H1 (cell line): ENCODE data around the gene SGSH. TPM values are rescaled to one million over a fixed set of nuclear protein-coding genes. Genes with fewer than 3 reads are reported as not detected.

Experiments used
- CTCF ChIA-PET: fragments of 300-600 bp; sonication (Branson Sonifier 250); formaldehyde crosslinking; loops from one replicate; lab custom pipeline; 2021; ENCODE audit not compliant: partially characterized antibody; lab: Charles Lee
- POLR2A ChIA-PET: fragments of 300-600 bp; sonication (Branson Sonifier 250); formaldehyde crosslinking; loops from one replicate; lab custom pipeline; 2021; ENCODE audit warnings: inconsistent platforms; ENCODE audit not compliant: partially characterized antibody; lab: Charles Lee
- DNase-seq, 2 experiments: peaks; one replicate each; pipeline versions ENCODE4 v3.0.0 to v3.0.0-alpha.2; 2010 to 2022; ENCODE audit warnings: low spot score in 2 of 2, low read depth in 1 of 2, mixed read lengths in 1 of 2
- FAIRE-seq: peaks from 2 replicates; lab custom pipeline; 2011; peaks lifted over from hg19 to GRCh38; lab: Jason Lieb, UNC
- H2AFZ ChIP-seq: 2 replicates; pipeline ENCODE4 v1.8.1; 2012; ENCODE audit warnings: low read length, inconsistent platforms
- H2AK5ac ChIP-seq: 2 replicates; pipeline ENCODE4 v1.6.1; 2013; ENCODE audit warnings: low read depth, low read length
- H2BK120ac ChIP-seq: replicated peaks from 2 replicates; pipeline ENCODE3; 2013; ENCODE audit warnings: low read depth, low read length, inconsistent platforms
- H2BK12ac ChIP-seq: 2 replicates; pipeline ENCODE4 v1.6.1; 2013; ENCODE audit warnings: low read depth, low read length
- H2BK15ac ChIP-seq: 2 replicates; pipeline ENCODE4 v1.6.1; 2013; ENCODE audit warnings: low read length
- H2BK20ac ChIP-seq: 2 replicates; pipeline ENCODE4 v1.6.1; 2013; ENCODE audit warnings: low read length
- H2BK5ac ChIP-seq: 2 replicates; pipeline ENCODE4 v1.6.1; 2013; ENCODE audit warnings: low read depth, low read length
- H3K14ac ChIP-seq: 2 replicates; pipeline ENCODE4 v1.6.1; 2013; ENCODE audit warnings: inconsistent platforms; ENCODE audit not compliant: insufficient read length
- H3K18ac ChIP-seq: 2 replicates; pipeline ENCODE4 v1.6.1; 2013; ENCODE audit warnings: low read length; ENCODE audit errors: extremely low read depth
- H3K23ac ChIP-seq: 2 replicates; pipeline ENCODE4 v1.6.1; 2013; ENCODE audit warnings: inconsistent platforms; ENCODE audit not compliant: insufficient read length
- H3K23me2 ChIP-seq: 2 replicates; pipeline ENCODE4 v1.6.1; 2013; ENCODE audit warnings: low read depth, low read length
- H3K27ac ChIP-seq: 2 replicates; pipeline ENCODE4 v1.6.1; 2011; ENCODE audit warnings: low read depth, low read length, inconsistent platforms
- H3K27me3 ChIP-seq, 4 experiments: replicated peaks in 1 of 4; 1 replicate in 1 of 4; 2 replicates in 3 of 4; pipeline versions ENCODE4 v1.6.1 to v1.8.1; 2011 to 2013; ENCODE audit warnings: low read length in 3 of 4, mild to moderate bottlenecking in 3 of 4, inconsistent platforms in 2 of 4, mixed read lengths in 2 of 4, moderate library complexity in 1 of 4; ENCODE audit not compliant: control insufficient read depth in 3 of 4, insufficient read depth in 3 of 4; ENCODE audit errors: extremely low read depth in 1 of 4
- H3K36me3 ChIP-seq, 4 experiments: 2 replicates each; pipeline versions ENCODE4 v1.6.1 to v1.8.1; 2011 to 2013; ENCODE audit warnings: mild to moderate bottlenecking in 4 of 4, low read length in 3 of 4, moderate library complexity in 2 of 4, control low read depth in 1 of 4, inconsistent platforms in 1 of 4; ENCODE audit not compliant: insufficient read depth in 4 of 4, control insufficient read depth in 2 of 4
- H3K4ac ChIP-seq: replicated peaks from 2 replicates; pipeline ENCODE3; 2013; ENCODE audit warnings: low read length, low read depth, mixed read lengths, inconsistent platforms; ENCODE audit not compliant: insufficient read length
- H3K4me1 ChIP-seq, 4 experiments: replicated peaks in 1 of 4; 1 replicate in 1 of 4; 2 replicates in 3 of 4; pipeline versions ENCODE4 v1.6.1 to v1.8.1; 2011 to 2013; ENCODE audit warnings: low read length in 3 of 4, inconsistent platforms in 2 of 4, mixed read lengths in 1 of 4; ENCODE audit not compliant: insufficient read depth in 4 of 4, control insufficient read depth in 3 of 4
- H3K4me2 ChIP-seq, 2 experiments: 2 replicates each; pipeline versions ENCODE4 v1.6.1 to v1.8.1; 2011 to 2013; ENCODE audit warnings: low read depth in 2 of 2, low read length in 2 of 2, control low read depth in 1 of 2, inconsistent platforms in 1 of 2, mild to moderate bottlenecking in 1 of 2; ENCODE audit not compliant: insufficient read depth in 1 of 2
- H3K4me3 ChIP-seq, 4 experiments: fragments of 200-600, 300-600 bp in 1 of 4; sonication (generic), shearing (Covaris generic), sonication (Bioruptor Twin) in 1 of 4; 2 replicates each; pipeline versions ENCODE4 v1.5.1 to v1.8.1; 2011 to 2016; ENCODE audit warnings: low read length in 4 of 4, low read depth in 3 of 4, control low read depth in 2 of 4, inconsistent platforms in 2 of 4, mild to moderate bottlenecking in 2 of 4, mixed read lengths in 1 of 4, moderate library complexity in 1 of 4; ENCODE audit not compliant: insufficient read depth in 2 of 4; ENCODE audit errors: extremely low read depth in 1 of 4
- H3K56ac ChIP-seq: replicated peaks from 2 replicates; pipeline ENCODE3; 2013; ENCODE audit warnings: low read depth, mild to moderate bottlenecking, mixed read lengths, low read length, inconsistent platforms; ENCODE audit not compliant: insufficient read length
- H3K79me1 ChIP-seq: 2 replicates; pipeline ENCODE4 v1.6.1; 2013; ENCODE audit warnings: low read depth, low read length, control low read depth
- H3K79me2 ChIP-seq, 2 experiments: 2 replicates each; pipeline versions ENCODE4 v1.6.1 to v1.8.1; 2012 to 2013; ENCODE audit warnings: low read length in 2 of 2, mild to moderate bottlenecking in 2 of 2, inconsistent platforms in 1 of 2; ENCODE audit not compliant: insufficient read depth in 2 of 2, control insufficient read depth in 1 of 2
- H3K9ac ChIP-seq, 4 experiments: replicated peaks in 1 of 4; 1 replicate in 1 of 4; 2 replicates in 3 of 4; pipeline versions ENCODE4 v1.6.1 to v1.8.1; 2011 to 2013; ENCODE audit warnings: low read depth in 3 of 4, low read length in 3 of 4, control low read depth in 2 of 4, mild to moderate bottlenecking in 2 of 4, moderate library complexity in 2 of 4, inconsistent platforms in 1 of 4; ENCODE audit errors: extremely low read depth in 1 of 4
- H3K9me3 ChIP-seq, 2 experiments: 2 replicates each; pipeline versions ENCODE4 v1.6.1 to v1.8.1; 2012 to 2013; ENCODE audit warnings: mild to moderate bottlenecking in 2 of 2, moderate library complexity in 2 of 2, control low read depth in 1 of 2, inconsistent platforms in 1 of 2, low read depth in 1 of 2, low read length in 1 of 2, mixed read lengths in 1 of 2; ENCODE audit not compliant: insufficient read depth in 2 of 2
- H4K20me1 ChIP-seq, 2 experiments: replicated peaks in 1 of 2; 2 replicates each; pipeline versions ENCODE3 to v1.8.1; 2011 to 2013; ENCODE audit warnings: inconsistent platforms in 2 of 2, low read length in 2 of 2, mild to moderate bottlenecking in 1 of 2; ENCODE audit not compliant: insufficient read depth in 2 of 2, control insufficient read depth in 1 of 2
- H4K5ac ChIP-seq: 2 replicates; pipeline ENCODE4 v1.6.1; 2013; ENCODE audit warnings: low read length, low read depth, mixed read lengths, inconsistent platforms; ENCODE audit not compliant: insufficient read length
- H4K8ac ChIP-seq: 2 replicates; pipeline ENCODE4 v1.8.0; 2013; ENCODE audit warnings: mild to moderate bottlenecking, moderate library complexity, low read length, inconsistent platforms; ENCODE audit not compliant: insufficient read depth; ENCODE audit errors: extremely low read depth
- H4K91ac ChIP-seq: replicated peaks from 2 replicates; pipeline ENCODE3; 2013; ENCODE audit warnings: low read length, mixed read lengths, inconsistent platforms; ENCODE audit not compliant: insufficient read length
- BRCA1 ChIP-seq: IDR thresholded peaks from 2 replicates; pipeline ENCODE4 v1.6.1; 2012; ENCODE audit warnings: low read depth, low read length, improper control_type of control experiment
- CBX5 ChIP-seq: fragments of 300-800, 300-1000 bp; sonication (generic); IDR thresholded peaks from 2 replicates; pipeline ENCODE4 v1.7.1; 2016; ENCODE audit warnings: antibody characterized with exemption, low read length, low read depth
- JUND ChIP-seq: IDR thresholded peaks from 2 replicates; pipeline ENCODE4 v1.6.1; 2011; ENCODE audit warnings: mild to moderate bottlenecking, improper control_type of control experiment, low read length
- MAFK ChIP-seq: IDR thresholded peaks from 2 replicates; pipeline ENCODE4 v1.6.1; 2012; ENCODE audit warnings: low read depth, mild to moderate bottlenecking, improper control_type of control experiment, low read length
- NRF1 ChIP-seq: IDR thresholded peaks from 2 replicates; pipeline ENCODE4 v1.6.1; 2011; ENCODE audit warnings: mild to moderate bottlenecking, low read depth, low read length, improper control_type of control experiment
- RFX5 ChIP-seq: IDR thresholded peaks from 2 replicates; pipeline ENCODE4 v1.6.1; 2011; ENCODE audit warnings: low read depth, low read length, improper control_type of control experiment, borderline replicate concordance
- SIN3A ChIP-seq, 2 experiments: IDR thresholded peaks in 1 of 2; conservative IDR thresholded peaks in 1 of 2; 2 replicates each; pipeline ENCODE4 v1.6.1; 2011 to 2012; ENCODE audit warnings: low read length in 2 of 2, improper control_type of control experiment in 1 of 2, low read depth in 1 of 2, mild to moderate bottlenecking in 1 of 2
- TAF7 ChIP-seq: optimal IDR thresholded peaks from 2 replicates; pipeline ENCODE3; 2011; ENCODE audit warnings: low read depth, mild to moderate bottlenecking, inconsistent platforms, low read length, moderate library complexity, borderline replicate concordance
- YY1 ChIP-seq: IDR thresholded peaks from 2 replicates; pipeline ENCODE4 v1.6.1; 2011; ENCODE audit warnings: low read depth, mild to moderate bottlenecking, low read length
- WGBS, 2 experiments: shearing (Covaris generic) in 1 of 2; methylation state at CpG; one replicate each; pipeline versions ENCODE4 v1.1.6 to v1.1.7; 2013 to 2015; ENCODE audit warnings: low lambda C conversion rate in 2 of 2, mixed read lengths in 2 of 2, inconsistent platforms in 1 of 2, low coverage in 1 of 2, missing lambda C conversion rate in 1 of 2; ENCODE audit not compliant: insufficient replicate concordance in 2 of 2, insufficient coverage in 1 of 2, insufficient read length in 1 of 2; ENCODE audit errors: extremely low coverage in 1 of 2, missing lambda C conversion rate in 1 of 2; 5-methylcytosine and 5-hydroxymethylcytosine counted together
- polyA plus RNA-seq, 7 experiments: library from polyadenylated mRNA; depleted of rRNA in 3 of 7; stranded (reverse) in 5 of 7; unstranded in 2 of 7; fragments of >200 nt in 5 of 7; fragments of 200-250 nt in 2 of 7; gene quantifications; 1 replicate in 5 of 7; 2 replicates in 1 of 7; 4 replicates in 1 of 7; pipeline versions ENCODE4 v1.2.1 to v1.2.3, GENCODE V29; 2011 to 2013; ENCODE audit warnings: missing spikeins in 2 of 7, mixed read lengths in 2 of 7
- total RNA-seq: library from RNA; stranded (reverse); fragmentation: NEBNext Ultra II Directional; extraction: Animal tissue kit (Norgen Biotek cat#: 25700); gene quantifications from 2 replicates; pipeline ENCODE4 v1.2.1, GENCODE V29; 2021
- TF ChIP-seq, protein P1 (sequence below): IDR thresholded peaks from 2 replicates; pipeline ENCODE4 v1.6.1; 2011; ENCODE audit warnings: low read length, improper control_type of control experiment
- TF ChIP-seq, protein P2 (sequence below), 3 experiments: IDR thresholded peaks; 1 replicate in 2 of 3; 2 replicates in 1 of 3; pipeline versions ENCODE4 v1.5.1 to v1.6.1; 2011; ENCODE audit warnings: low read length in 3 of 3, mild to moderate bottlenecking in 3 of 3, inconsistent platforms in 2 of 3, low read depth in 1 of 3, moderate library complexity in 1 of 3; ENCODE audit not compliant: insufficient read depth in 1 of 3; ENCODE audit errors: control extremely low read depth in 1 of 3

Gene SGSH
- total and polyA plus RNA-seq, 2 of the 8 experiments (the other 6 are each of a cell fraction or from before 2014, with no cell fraction given): 18.0 to 19.6 TPM

DNA sequence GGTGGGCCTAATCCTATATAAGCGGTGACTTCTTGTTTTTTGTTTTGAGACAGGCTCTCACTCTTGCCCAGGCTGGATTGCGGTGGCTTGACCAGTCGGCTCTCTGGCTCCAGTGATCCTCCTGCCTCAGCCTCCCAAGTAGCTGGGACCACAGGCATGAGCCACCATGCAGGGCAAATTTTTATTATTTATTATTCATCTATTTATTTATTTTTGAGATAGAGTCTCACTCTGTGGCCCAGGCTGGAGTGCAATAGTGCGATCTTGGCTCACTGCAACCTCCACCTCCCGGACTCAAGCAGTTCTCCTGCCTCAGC lies 35.9 kb upstream of the SGSH start:
- no peak overlapping the region for H3K23ac ChIP-seq
- peaks cover 2 to 15% (median 8%) of the 10 kb centered on the region in 4 experiments; a peak in 6 of 7 replicates for H3K4me1 ChIP-seq
- peaks cover 0 to 2% of the 10 kb centered on the region in 2 experiments for H4K20me1 ChIP-seq
- H3K36me3 ChIP-seq: no peaks in the 10 kb centered on the region
- no peak overlapping the region for H3K14ac ChIP-seq
- no peak overlapping the region for H2BK12ac ChIP-seq
- no peaks in the 10 kb centered on the region for H3K79me2 ChIP-seq
- TF ChIP-seq BRCA1: no peak
- no peak for TF ChIP-seq SIN3A (conservative IDR thresholded peaks at IDR 0.05 in 1 of 2, IDR thresholded peaks at IDR 0.05 in 1 of 2; ENCODE audit: low read depth in 1 of 2, low read length in 2 of 2)
- TF ChIP-seq, protein P1, sequence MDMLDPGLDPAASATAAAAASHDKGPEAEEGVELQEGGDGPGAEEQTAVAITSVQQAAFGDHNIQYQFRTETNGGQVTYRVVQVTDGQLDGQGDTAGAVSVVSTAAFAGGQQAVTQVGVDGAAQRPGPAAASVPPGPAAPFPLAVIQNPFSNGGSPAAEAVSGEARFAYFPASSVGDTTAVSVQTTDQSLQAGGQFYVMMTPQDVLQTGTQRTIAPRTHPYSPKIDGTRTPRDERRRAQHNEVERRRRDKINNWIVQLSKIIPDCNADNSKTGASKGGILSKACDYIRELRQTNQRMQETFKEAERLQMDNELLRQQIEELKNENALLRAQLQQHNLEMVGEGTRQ: no peak
- TF ChIP-seq MAFK: no peak
- no peak for TF ChIP-seq YY1
- TF ChIP-seq TAF7: no peak
- TF ChIP-seq NRF1: no peak
- no peak for TF ChIP-seq RFX5
- no peak for TF ChIP-seq CBX5
- no peak for TF ChIP-seq JUND
- TF ChIP-seq, protein P2, sequence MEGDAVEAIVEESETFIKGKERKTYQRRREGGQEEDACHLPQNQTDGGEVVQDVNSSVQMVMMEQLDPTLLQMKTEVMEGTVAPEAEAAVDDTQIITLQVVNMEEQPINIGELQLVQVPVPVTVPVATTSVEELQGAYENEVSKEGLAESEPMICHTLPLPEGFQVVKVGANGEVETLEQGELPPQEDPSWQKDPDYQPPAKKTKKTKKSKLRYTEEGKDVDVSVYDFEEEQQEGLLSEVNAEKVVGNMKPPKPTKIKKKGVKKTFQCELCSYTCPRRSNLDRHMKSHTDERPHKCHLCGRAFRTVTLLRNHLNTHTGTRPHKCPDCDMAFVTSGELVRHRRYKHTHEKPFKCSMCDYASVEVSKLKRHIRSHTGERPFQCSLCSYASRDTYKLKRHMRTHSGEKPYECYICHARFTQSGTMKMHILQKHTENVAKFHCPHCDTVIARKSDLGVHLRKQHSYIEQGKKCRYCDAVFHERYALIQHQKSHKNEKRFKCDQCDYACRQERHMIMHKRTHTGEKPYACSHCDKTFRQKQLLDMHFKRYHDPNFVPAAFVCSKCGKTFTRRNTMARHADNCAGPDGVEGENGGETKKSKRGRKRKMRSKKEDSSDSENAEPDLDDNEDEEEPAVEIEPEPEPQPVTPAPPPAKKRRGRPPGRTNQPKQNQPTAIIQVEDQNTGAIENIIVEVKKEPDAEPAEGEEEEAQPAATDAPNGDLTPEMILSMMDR (IDR thresholded peaks at IDR 0.05; ENCODE audit: control extremely low read depth in 1 of 3, insufficient read depth in 1 of 3, low read depth in 1 of 3, low read length in 3 of 3): no peak
- no peaks in the 10 kb centered on the region; the same call in 1 of the 2 replicates for H3K23me2 ChIP-seq
- ChIA-PET POLR2A (interaction anchor here (1.1 to 1.6 kb wide), 4 partner anchors 12 to 50 kb away, joined by 3 read pairs; no protein-coding TSS in a partner anchor), CTCF (interaction anchor here (1.2 to 4.6 kb wide), 3 partner anchors 23 to 128 kb away, joined by 3 to 34 read pairs (median 3); no protein-coding TSS in a partner anchor)
- FAIRE-seq (no peak), DNase-seq (no peak)
- no peak overlapping the region for H2BK15ac ChIP-seq
- no peak overlapping the region for H3K56ac ChIP-seq
- no peak overlapping the region for H2BK120ac ChIP-seq
- H4K8ac ChIP-seq: no peak overlapping the region
- H2BK20ac ChIP-seq: no peak overlapping the region
- no peaks in the 10 kb centered on the region for H3K9me3 ChIP-seq
- H4K5ac ChIP-seq: no peak overlapping the region
- no peak overlapping the region for H2AK5ac ChIP-seq
- H3K4me2 ChIP-seq: no peak overlapping the region
- no peak overlapping the region for H3K4ac ChIP-seq
- H3K4me3 ChIP-seq: no peak overlapping the region
- no peaks in the 10 kb centered on the region for H3K79me1 ChIP-seq
- no peak overlapping the region for H3K18ac ChIP-seq
- H2AFZ ChIP-seq: no peak overlapping the region
- no peak overlapping the region for H3K9ac ChIP-seq
- no peak overlapping the region for H3K27ac ChIP-seq
- H3K27me3 ChIP-seq: no peaks in the 10 kb centered on the region
- H4K91ac ChIP-seq: no peak overlapping the region
- H2BK5ac ChIP-seq: no peak overlapping the region
- 95% methylated on average over 5 of the region's 5 CpGs; no CpG with 5 or more reads in 1 of the 2 experiments for WGBS, 2 experiments
